CD14-positive monocyte (primary cell): ENCODE measurements around the gene SUGCT. TPM values are rescaled to one million over a fixed set of nuclear protein-coding genes. Genes with fewer than 3 reads are reported as not detected.
A peak's percentile ranks its signal among the peaks of the same experiment; 100 is the strongest.
"Not testable (repeated sequence)": the region's sequence is repeated elsewhere in the genome, so short reads cannot be mapped to it uniquely, and the experiment has no call there.

Experiments
- DNase-seq, 3 donors: peaks; one replicate each; pipeline ENCODE4 v3.0.0-alpha.2; 2011 to 2022
- H2AFZ ChIP-seq: 2 replicates; pipeline ENCODE4 v1.6.0; 2012; ENCODE audit warnings: mild to moderate bottlenecking, low read depth, low read length, inconsistent platforms; ENCODE audit not compliant: insufficient read depth, poor library complexity, severe bottlenecking
- H3K27ac ChIP-seq, 2 donors: 1 replicate in 1 of 2; 2 replicates in 1 of 2; pipeline ENCODE4 v1.5.1; 2012 to 2013; ENCODE audit warnings: low read length in 2 of 2, control low read depth in 1 of 2, inconsistent platforms in 1 of 2, low read depth in 1 of 2, mild to moderate bottlenecking in 1 of 2
- H3K27me3 ChIP-seq, 2 donors: one replicate each; pipeline versions ENCODE4 v1.6.0 to v1.6.1; 2011 to 2013; ENCODE audit warnings: low read length in 2 of 2; ENCODE audit not compliant: control insufficient read depth in 2 of 2, insufficient read depth in 2 of 2
- H3K36me3 ChIP-seq, 2 donors: replicated peaks in 1 of 2; 1 replicate in 1 of 2; 2 replicates in 1 of 2; pipeline versions ENCODE4 v1.5.1 to v1.6.1; 2012 to 2013; ENCODE audit warnings: low read length in 2 of 2, control low read depth in 1 of 2, inconsistent platforms in 1 of 2, mild to moderate bottlenecking in 1 of 2; ENCODE audit not compliant: insufficient read depth in 2 of 2, control insufficient read depth in 1 of 2
- H3K4me1 ChIP-seq, 2 donors: 1 replicate in 1 of 2; 2 replicates in 1 of 2; pipeline versions ENCODE4 v1.5.1 to v1.6.1; 2012 to 2013; ENCODE audit warnings: low read length in 2 of 2, control low read depth in 1 of 2, inconsistent platforms in 1 of 2, mild to moderate bottlenecking in 1 of 2, moderate library complexity in 1 of 2; ENCODE audit not compliant: insufficient read depth in 2 of 2, control insufficient read depth in 1 of 2
- H3K4me2 ChIP-seq: replicated peaks from 2 replicates; pipeline ENCODE3; 2012; ENCODE audit warnings: low read length, moderate library complexity, mild to moderate bottlenecking; ENCODE audit not compliant: poor library complexity, severe bottlenecking; ENCODE audit errors: extremely low read depth
- H3K4me3 ChIP-seq, 3 experiments: fragments of 200-600 bp in 1 of 3; sonication (generic) in 1 of 3; replicated peaks in 1 of 3; 1 replicate in 2 of 3; 2 replicates in 1 of 3; pipeline ENCODE4 v1.5.1; 2011 to 2013; ENCODE audit warnings: low read length in 3 of 3, mild to moderate bottlenecking in 3 of 3, control low read depth in 2 of 3, low read depth in 2 of 3, inconsistent platforms in 1 of 3, moderate library complexity in 1 of 3
- H3K79me2 ChIP-seq: 2 replicates; pipeline ENCODE4 v1.6.0; 2012; ENCODE audit warnings: mild to moderate bottlenecking, control low read depth, inconsistent platforms, low read length, moderate library complexity; ENCODE audit not compliant: insufficient read depth
- H3K9ac ChIP-seq: 2 replicates; pipeline ENCODE4 v1.6.0; 2017; ENCODE audit warnings: low read length, mild to moderate bottlenecking; ENCODE audit not compliant: insufficient read depth, poor library complexity, severe bottlenecking
- H3K9me3 ChIP-seq, 2 donors: replicated peaks in 1 of 2; 1 replicate in 1 of 2; 2 replicates in 1 of 2; pipeline versions ENCODE4 v1.5.1 to v1.6.1; 2012 to 2013; ENCODE audit warnings: low read length in 2 of 2, control low read depth in 1 of 2; ENCODE audit not compliant: control insufficient read depth in 1 of 2, insufficient read depth in 1 of 2
- H4K20me1 ChIP-seq: 2 replicates; pipeline ENCODE4 v1.6.0; 2012; ENCODE audit warnings: mild to moderate bottlenecking, low read length, control low read depth, moderate library complexity; ENCODE audit not compliant: insufficient read depth
- H3K27ac Mint-ChIP-seq, 7 donors: one replicate each; pipeline ENCODE4 v1.8.0; 2020; ENCODE audit warnings: mild to moderate bottlenecking in 7 of 7, mixed read lengths in 7 of 7, moderate library complexity in 6 of 7, inconsistent platforms in 2 of 7
- H3K27me3 Mint-ChIP-seq, 3 donors: one replicate each; pipeline ENCODE4 v1.8.0; 2021 to 2022; ENCODE audit warnings: low read depth in 3 of 3, mild to moderate bottlenecking in 3 of 3, mixed read lengths in 3 of 3, moderate library complexity in 3 of 3, inconsistent platforms in 1 of 3
- H3K36me3 Mint-ChIP-seq, 2 donors: one replicate each; pipeline ENCODE4 v1.8.0; 2020; ENCODE audit warnings: mixed read lengths in 2 of 2, inconsistent platforms in 1 of 2, mild to moderate bottlenecking in 1 of 2
- H3K4me1 Mint-ChIP-seq: one replicate; pipeline ENCODE4 v1.8.0; 2020; ENCODE audit warnings: mild to moderate bottlenecking, mixed read lengths
- H3K4me3 Mint-ChIP-seq, 2 donors: one replicate each; pipeline ENCODE4 v1.8.0; 2020; ENCODE audit warnings: mild to moderate bottlenecking in 2 of 2, mixed read lengths in 2 of 2, moderate library complexity in 1 of 2
- H3K9me3 Mint-ChIP-seq, 7 donors: one replicate each; pipeline ENCODE4 v1.8.0; 2020 to 2022; ENCODE audit warnings: mixed read lengths in 7 of 7, mild to moderate bottlenecking in 6 of 7, moderate library complexity in 6 of 7, inconsistent platforms in 2 of 7
- CTCF ChIP-seq: fragments of 200-600 bp; IDR thresholded peaks from one replicate; pipeline ENCODE4 v1.8.0; 2022; ENCODE audit warnings: antibody characterized with exemption, mild to moderate bottlenecking
- WGBS: methylation state at CpG from one replicate; pipeline ENCODE4 v1.1.5; 2013; ENCODE audit warnings: missing lambda C conversion rate; ENCODE audit not compliant: insufficient coverage; 5-methylcytosine and 5-hydroxymethylcytosine counted together
- intact Hi-C, 2 donors: fragments of 100-400 bp; cut with micrococcal nuclease; formaldehyde crosslinking; loops; one replicate each; pipeline versions ENCODE4 v1.15.0 to v1.15.1; 2023
- polyA plus RNA-seq, 3 donors: library from polyadenylated mRNA; depleted of rRNA in 1 of 3; unstranded in 2 of 3; stranded (reverse) in 1 of 3; fragments of 300-500 nt in 2 of 3; fragments of >200 nt in 1 of 3; fragmentation: Illumina TruSeq in 2 of 3; gene quantifications; 1 replicate in 2 of 3; 2 replicates in 1 of 3; pipeline ENCODE4 v1.2.3, GENCODE V29; 2012 to 2021

The SUGCT gene
- polyA plus RNA-seq, 3 donors, result not detected

GRCh38 chr7:40244226-40244625 is 109.4 kb downstream of the SUGCT start:
- H3K36me3 Mint-ChIP-seq, result no peaks in the 10 kb centered on the region
- Histone ChIP-seq H3K4me3 (no peak overlapping the region), H3K79me2 (no peaks in the 10 kb centered on the region), H3K27me3 (no peaks in the 10 kb centered on the region), H3K9me3 (no peaks in the 10 kb centered on the region), H3K4me2 (no peak overlapping the region), H4K20me1 (no peaks in the 10 kb centered on the region), H3K9ac (no peak overlapping the region), H3K27ac (no peak overlapping the region), H3K4me1 (no peaks in the 10 kb centered on the region), H2AFZ (peak overlapping the region; percentile 13), H3K36me3 (no peaks in the 10 kb centered on the region)
- TF ChIP-seq CTCF, result no peak
- H3K4me3 Mint-ChIP-seq, result no peak overlapping the region
- no peaks in the 10 kb centered on the region for H3K9me3 Mint-ChIP-seq
- WGBS, result 96% methylated on average over 3 of the region's 4 CpGs
- no peaks in the 10 kb centered on the region for H3K4me1 Mint-ChIP-seq
- intact Hi-C loops, result loop anchor here in 1 of 2 donors (10.0 kb wide), 1 partner anchor 71 kb away; no protein-coding TSS in a partner anchor
- H3K27ac Mint-ChIP-seq, result no peak overlapping the region
- no peak for DNase-seq
- H3K27me3 Mint-ChIP-seq, result peaks cover 0 to 2% (median 1%) of the 10 kb centered on the region in 3 donors

- no peak for TF ChIP-seq CTCF
- H3K27ac ChIP-seq, result no peak overlapping the region
- no peaks in the 10 kb centered on the region for H3K27me3 ChIP-seq
- Mint-ChIP-seq H3K27me3 (peaks cover 0 to 2% (median 0%) of the 10 kb centered on the region in 3 donors), H3K36me3 (no peaks in the 10 kb centered on the region), H3K27ac (no peak overlapping the region), H3K4me3 (no peak overlapping the region), H3K9me3 (no peaks in the 10 kb centered on the region), H3K4me1 (no peaks in the 10 kb centered on the region)
- H2AFZ ChIP-seq, result no peak overlapping the region
- H3K4me2 ChIP-seq, result no peak overlapping the region
- H4K20me1 ChIP-seq, result no peaks in the 10 kb centered on the region
- no peak overlapping the region for H3K9ac ChIP-seq
- intact Hi-C loops, result loop anchor here in 1 of 2 donors (10.0 kb wide), 1 partner anchor 66 kb away; no protein-coding TSS in a partner anchor
- no peaks in the 10 kb centered on the region for H3K79me2 ChIP-seq
- H3K9me3 ChIP-seq, result no peaks in the 10 kb centered on the region
- WGBS, result no CpG with 5 or more reads among the region's 8 CpGs
- H3K4me1 ChIP-seq, result no peaks in the 10 kb centered on the region
- no peak overlapping the region for H3K4me3 ChIP-seq
- H3K36me3 ChIP-seq, result no peaks in the 10 kb centered on the region
- DNase-seq, result no peak
Observed at GRCh38 chr7:40248681-40249080, 113.9 kb downstream of the SUGCT start.

- intact Hi-C loops, H3K27me3 ChIP-seq, H3K4me1 ChIP-seq, H3K9me3 Mint-ChIP-seq, H3K4me3 ChIP-seq, H3K27ac ChIP-seq, H3K79me2 ChIP-seq, H3K36me3 Mint-ChIP-seq, H3K4me3 Mint-ChIP-seq, H3K4me2 ChIP-seq, H3K4me1 Mint-ChIP-seq, H2AFZ ChIP-seq, H3K27me3 Mint-ChIP-seq, H3K9me3 ChIP-seq, H3K36me3 ChIP-seq, H4K20me1 ChIP-seq, H3K27ac Mint-ChIP-seq, H3K9ac ChIP-seq, DNase-seq: not testable (repeated sequence)
- 94% methylated on average over 6 of the region's 11 CpGs for WGBS
Observed at GRCh38 chr7:40253444-40253843, 118.6 kb downstream of the SUGCT start.
